Chondrocyte (in vitro differentiated cells): ENCODE data around the gene GNG13. TPM values are rescaled to one million over a fixed set of nuclear protein-coding genes. Genes with fewer than 3 reads are reported as not detected.
"Not testable (repeated sequence)": the region's sequence is repeated elsewhere in the genome, so short reads cannot be mapped to it uniquely, and the experiment has no call there.

Source experiments
- DNase-seq: peaks from one replicate; pipeline ENCODE4 v3.0.0; 2021; ENCODE audit warnings: mixed read lengths, low spot score
- H3K27ac Mint-ChIP-seq: one replicate; pipeline ENCODE4 v1.8.0; 2021; ENCODE audit warnings: mild to moderate bottlenecking, moderate library complexity, mixed read lengths; ENCODE audit not compliant: unreplicated experiment
- H3K27me3 Mint-ChIP-seq: 2 replicates; pipeline ENCODE4 v1.8.0; 2021; ENCODE audit warnings: low read depth, mixed read lengths
- H3K36me3 Mint-ChIP-seq: 2 replicates; pipeline ENCODE4 v1.8.0; 2021; ENCODE audit warnings: low read depth, mixed read lengths
- H3K4me1 Mint-ChIP-seq: 2 replicates; pipeline ENCODE4 v1.8.0; 2021; ENCODE audit warnings: low read depth, mild to moderate bottlenecking, mixed read lengths
- H3K4me3 Mint-ChIP-seq: one replicate; pipeline ENCODE4 v1.8.0; 2021; ENCODE audit warnings: mild to moderate bottlenecking, moderate library complexity, mixed read lengths; ENCODE audit not compliant: unreplicated experiment
- H3K9me3 Mint-ChIP-seq: 2 replicates; pipeline ENCODE4 v1.8.0; 2021; ENCODE audit warnings: low read depth, mixed read lengths
- total RNA-seq: library from RNA; stranded (reverse); gene quantifications from 3 replicates; pipeline ENCODE4 v1.2.1, GENCODE V29; 2021
- TF ChIP-seq, protein P1 (sequence below): fragments of 200-600 bp; sonication (generic); IDR thresholded peaks from 2 replicates; pipeline ENCODE4 v1.5.0; 2021; ENCODE audit warnings: antibody characterized with exemption, mild to moderate bottlenecking, moderate library complexity

The GNG13 gene
- total RNA-seq, 1 donor from 2014 or later: not detected

DNA sequence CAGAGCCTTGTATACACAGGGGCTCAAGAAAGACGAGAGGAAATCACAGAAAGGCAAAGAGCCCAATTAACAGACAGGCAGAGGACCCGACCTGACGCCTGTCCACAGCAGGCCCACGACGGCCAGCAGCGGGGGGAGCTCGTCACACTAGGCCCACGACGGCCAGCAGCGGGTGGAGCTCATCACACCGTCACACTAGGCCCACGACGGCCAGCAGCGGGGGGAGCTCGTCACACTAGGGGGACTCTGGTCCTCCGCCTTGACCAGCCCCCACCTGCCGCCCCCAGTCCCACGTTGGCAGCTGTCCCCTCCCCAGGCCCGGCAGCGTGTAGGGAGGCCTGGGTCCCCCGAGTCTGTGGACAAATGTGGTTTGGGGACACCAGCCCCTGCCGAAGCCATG lies 23.7 kb upstream of the GNG13 start:
- peaks cover 23% of the 10 kb centered on the region for H3K27me3 Mint-ChIP-seq
- no peaks in the 10 kb centered on the region for H3K9me3 Mint-ChIP-seq
- H3K27ac Mint-ChIP-seq: no peak overlapping the region
- TF ChIP-seq, protein P1, sequence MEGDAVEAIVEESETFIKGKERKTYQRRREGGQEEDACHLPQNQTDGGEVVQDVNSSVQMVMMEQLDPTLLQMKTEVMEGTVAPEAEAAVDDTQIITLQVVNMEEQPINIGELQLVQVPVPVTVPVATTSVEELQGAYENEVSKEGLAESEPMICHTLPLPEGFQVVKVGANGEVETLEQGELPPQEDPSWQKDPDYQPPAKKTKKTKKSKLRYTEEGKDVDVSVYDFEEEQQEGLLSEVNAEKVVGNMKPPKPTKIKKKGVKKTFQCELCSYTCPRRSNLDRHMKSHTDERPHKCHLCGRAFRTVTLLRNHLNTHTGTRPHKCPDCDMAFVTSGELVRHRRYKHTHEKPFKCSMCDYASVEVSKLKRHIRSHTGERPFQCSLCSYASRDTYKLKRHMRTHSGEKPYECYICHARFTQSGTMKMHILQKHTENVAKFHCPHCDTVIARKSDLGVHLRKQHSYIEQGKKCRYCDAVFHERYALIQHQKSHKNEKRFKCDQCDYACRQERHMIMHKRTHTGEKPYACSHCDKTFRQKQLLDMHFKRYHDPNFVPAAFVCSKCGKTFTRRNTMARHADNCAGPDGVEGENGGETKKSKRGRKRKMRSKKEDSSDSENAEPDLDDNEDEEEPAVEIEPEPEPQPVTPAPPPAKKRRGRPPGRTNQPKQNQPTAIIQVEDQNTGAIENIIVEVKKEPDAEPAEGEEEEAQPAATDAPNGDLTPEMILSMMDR: no peak
- DNase-seq: no peak
- no peaks in the 10 kb centered on the region for H3K4me1 Mint-ChIP-seq
- H3K36me3 Mint-ChIP-seq: no peaks in the 10 kb centered on the region
- no peak overlapping the region for H3K4me3 Mint-ChIP-seq

DNA sequence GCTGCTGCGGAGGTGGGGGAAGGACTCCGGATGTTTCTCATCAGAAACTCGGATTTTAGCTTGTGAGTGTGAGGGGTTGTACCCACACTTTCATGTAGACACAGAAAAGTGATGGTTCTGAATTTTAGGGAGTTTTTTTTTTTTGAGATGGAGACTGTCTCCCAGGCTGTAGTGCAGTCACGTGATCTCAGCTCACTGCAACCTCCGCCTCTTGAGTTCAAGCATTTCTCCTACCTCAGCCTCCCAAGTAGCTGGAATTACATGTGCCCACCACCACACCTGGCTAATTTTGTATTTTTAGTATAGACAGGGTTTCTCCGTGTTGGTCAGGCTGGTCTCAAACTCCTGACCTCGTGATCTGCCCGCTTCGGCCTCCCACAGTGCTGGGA lies 22.4 kb upstream of the GNG13 start:
- TF ChIP-seq, protein P1: no peak
- H3K27ac Mint-ChIP-seq: no peak overlapping the region
- no peak for DNase-seq
- H3K27me3 Mint-ChIP-seq: peaks cover 23% of the 10 kb centered on the region
- no peaks in the 10 kb centered on the region for H3K36me3 Mint-ChIP-seq
- H3K4me1 Mint-ChIP-seq: no peaks in the 10 kb centered on the region
- no peaks in the 10 kb centered on the region for H3K9me3 Mint-ChIP-seq
- H3K4me3 Mint-ChIP-seq: no peak overlapping the region

- H3K27ac Mint-ChIP-seq: no peak overlapping the region
- TF ChIP-seq, protein P1: no peak
- no peak overlapping the region for H3K4me3 Mint-ChIP-seq
- no peaks in the 10 kb centered on the region for H3K36me3 Mint-ChIP-seq
- peaks cover 23% of the 10 kb centered on the region for H3K27me3 Mint-ChIP-seq
- H3K9me3 Mint-ChIP-seq: no peaks in the 10 kb centered on the region
- no peak for DNase-seq
- no peaks in the 10 kb centered on the region for H3K4me1 Mint-ChIP-seq
These were observed 21.8 kb upstream of the GNG13 start for GRCh38 chr16:822174-822908.

GRCh38 chr16:821751-822150 lies 21.2 kb upstream of the GNG13 start:
- H3K9me3 Mint-ChIP-seq: no peaks in the 10 kb centered on the region
- H3K36me3 Mint-ChIP-seq: no peaks in the 10 kb centered on the region
- no peak for DNase-seq
- H3K4me3 Mint-ChIP-seq: no peak overlapping the region
- peaks cover 23% of the 10 kb centered on the region for H3K27me3 Mint-ChIP-seq
- no peaks in the 10 kb centered on the region for H3K4me1 Mint-ChIP-seq
- no peak overlapping the region for H3K27ac Mint-ChIP-seq
- TF ChIP-seq, protein P1: no peak

- TF ChIP-seq, protein P1: no peak
- no peak overlapping the region for H3K27ac Mint-ChIP-seq
- no peak for DNase-seq
- H3K4me1 Mint-ChIP-seq: no peaks in the 10 kb centered on the region
- no peak overlapping the region for H3K4me3 Mint-ChIP-seq
- H3K9me3 Mint-ChIP-seq: no peaks in the 10 kb centered on the region
- peaks cover 20% of the 10 kb centered on the region for H3K27me3 Mint-ChIP-seq
- no peaks in the 10 kb centered on the region for H3K36me3 Mint-ChIP-seq
These were observed 20.2 kb upstream of the GNG13 start for GRCh38 chr16:820748-821147.

- H3K27me3 Mint-ChIP-seq: peaks cover 16% of the 10 kb centered on the region
- H3K36me3 Mint-ChIP-seq, DNase-seq, H3K27ac Mint-ChIP-seq, H3K9me3 Mint-ChIP-seq, H3K4me1 Mint-ChIP-seq, H3K4me3 Mint-ChIP-seq: not testable (repeated sequence)
These were observed 19.5 kb upstream of the GNG13 start for GRCh38 chr16:820044-820408.
